Measurements from ENCODE around the gene ATRN. TPM values are rescaled to one million over a fixed set of nuclear protein-coding genes. Genes with fewer than 3 reads are reported as not detected.

The ATRN gene
- total RNA-seq, 1 experiment from 2014 or later, result 41.4 TPM

DNA sequence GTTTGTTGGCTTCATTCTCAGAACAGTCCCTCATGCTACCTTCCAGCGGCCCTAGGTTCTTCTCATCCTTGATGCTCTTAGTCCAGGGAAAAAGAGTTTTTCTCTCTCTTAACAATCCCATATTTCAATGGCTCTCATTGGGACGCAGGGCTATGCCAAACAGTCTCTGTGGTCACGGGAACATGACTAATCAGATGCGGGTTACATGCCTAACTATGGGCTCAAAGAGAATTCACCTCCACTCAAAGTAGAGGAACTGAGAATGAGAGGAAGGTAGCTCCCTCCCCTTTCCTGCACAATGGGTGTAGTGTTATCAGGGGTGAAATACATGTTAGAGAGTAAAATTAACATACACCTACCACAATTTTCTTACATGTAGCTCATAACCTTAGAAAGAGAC is 18.1 kb upstream of the ATRN start:
- Histone ChIP-seq H3K27me3 (replicated peaks; ENCODE audit: control insufficient read depth, insufficient read depth, low read length) (no peaks in the 10 kb centered on the region), H3K4me1 (no peaks in the 10 kb centered on the region), H3K9me3 (no peaks in the 10 kb centered on the region), H3K36me3 (ENCODE audit: control insufficient read depth, insufficient read depth, low read length) (no peaks in the 10 kb centered on the region), H3K4me3 (ENCODE audit: low read depth, low read length) (no peak overlapping the region)
- Mint-ChIP-seq H3K27ac (ENCODE audit: unreplicated experiment) (no peak overlapping the region), H3K4me1 (ENCODE audit: low read depth, unreplicated experiment) (no peaks in the 10 kb centered on the region), H3K4me3 (ENCODE audit: unreplicated experiment) (no peak overlapping the region), H3K9me3 (ENCODE audit: unreplicated experiment) (no peaks in the 10 kb centered on the region), H3K27me3 (ENCODE audit: insufficient read depth, unreplicated experiment) (no peaks in the 10 kb centered on the region), H3K36me3 (ENCODE audit: insufficient read depth, unreplicated experiment) (no peaks in the 10 kb centered on the region)
- DNase-seq, result no peak
- POLR2A ChIA-PET, result no interaction called here
- BruUV-seq (replicated peaks), result no TSS peak
- intact Hi-C loops (cut with micrococcal nuclease; ENCODE audit: unreplicated experiment), result no loop called here
- TF ChIP-seq, protein P1, sequence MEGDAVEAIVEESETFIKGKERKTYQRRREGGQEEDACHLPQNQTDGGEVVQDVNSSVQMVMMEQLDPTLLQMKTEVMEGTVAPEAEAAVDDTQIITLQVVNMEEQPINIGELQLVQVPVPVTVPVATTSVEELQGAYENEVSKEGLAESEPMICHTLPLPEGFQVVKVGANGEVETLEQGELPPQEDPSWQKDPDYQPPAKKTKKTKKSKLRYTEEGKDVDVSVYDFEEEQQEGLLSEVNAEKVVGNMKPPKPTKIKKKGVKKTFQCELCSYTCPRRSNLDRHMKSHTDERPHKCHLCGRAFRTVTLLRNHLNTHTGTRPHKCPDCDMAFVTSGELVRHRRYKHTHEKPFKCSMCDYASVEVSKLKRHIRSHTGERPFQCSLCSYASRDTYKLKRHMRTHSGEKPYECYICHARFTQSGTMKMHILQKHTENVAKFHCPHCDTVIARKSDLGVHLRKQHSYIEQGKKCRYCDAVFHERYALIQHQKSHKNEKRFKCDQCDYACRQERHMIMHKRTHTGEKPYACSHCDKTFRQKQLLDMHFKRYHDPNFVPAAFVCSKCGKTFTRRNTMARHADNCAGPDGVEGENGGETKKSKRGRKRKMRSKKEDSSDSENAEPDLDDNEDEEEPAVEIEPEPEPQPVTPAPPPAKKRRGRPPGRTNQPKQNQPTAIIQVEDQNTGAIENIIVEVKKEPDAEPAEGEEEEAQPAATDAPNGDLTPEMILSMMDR (IDR thresholded peaks at IDR 0.05; ENCODE audit: insufficient read depth in 1 of 2, low read depth in 1 of 2, low read length in 1 of 2, severe bottlenecking in 1 of 2, unreplicated experiment in 1 of 2), result no peak
- CTCF ChIA-PET, result no interaction called here

DNA sequence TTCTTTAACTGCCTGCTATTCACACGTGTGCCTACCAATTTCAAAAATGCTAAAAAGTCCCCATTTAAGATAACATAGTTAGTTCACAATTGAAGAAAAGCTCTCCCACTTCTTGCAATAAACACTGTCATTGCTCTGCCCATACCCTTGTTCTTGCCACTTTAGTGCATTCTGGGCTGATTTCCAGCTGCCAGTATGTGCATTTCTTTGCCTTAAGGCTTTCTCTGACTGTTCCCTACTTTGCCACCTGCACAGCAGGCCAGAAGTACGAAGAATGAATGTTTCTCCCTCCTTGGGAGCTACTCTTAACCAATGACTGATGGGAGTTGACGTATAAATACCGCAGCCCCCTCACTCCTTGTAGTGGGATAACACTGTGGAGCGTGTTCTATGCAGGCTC is 16.0 kb upstream of the ATRN start:
- Mint-ChIP-seq H3K27ac (ENCODE audit: unreplicated experiment) (no peak overlapping the region), H3K27me3 (ENCODE audit: insufficient read depth, unreplicated experiment) (no peaks in the 10 kb centered on the region), H3K9me3 (ENCODE audit: unreplicated experiment) (no peaks in the 10 kb centered on the region), H3K4me3 (ENCODE audit: unreplicated experiment) (no peak overlapping the region), H3K4me1 (ENCODE audit: low read depth, unreplicated experiment) (no peaks in the 10 kb centered on the region), H3K36me3 (ENCODE audit: insufficient read depth, unreplicated experiment) (no peaks in the 10 kb centered on the region)
- Histone ChIP-seq H3K4me1 (no peaks in the 10 kb centered on the region), H3K4me3 (ENCODE audit: low read depth, low read length) (no peak overlapping the region), H3K27me3 (replicated peaks; ENCODE audit: control insufficient read depth, insufficient read depth, low read length) (no peaks in the 10 kb centered on the region), H3K9me3 (no peaks in the 10 kb centered on the region), H3K36me3 (ENCODE audit: control insufficient read depth, insufficient read depth, low read length) (no peaks in the 10 kb centered on the region)
- intact Hi-C loops (cut with micrococcal nuclease; ENCODE audit: unreplicated experiment), result no loop called here
- TF ChIP-seq, protein P1 (IDR thresholded peaks at IDR 0.05; ENCODE audit: insufficient read depth in 1 of 2, low read depth in 1 of 2, low read length in 1 of 2, severe bottlenecking in 1 of 2, unreplicated experiment in 1 of 2), result no peak
- POLR2A ChIA-PET, result no interaction called here
- BruUV-seq (replicated peaks), result no TSS peak
- CTCF ChIA-PET, result no interaction called here
- no peak for DNase-seq

DNA sequence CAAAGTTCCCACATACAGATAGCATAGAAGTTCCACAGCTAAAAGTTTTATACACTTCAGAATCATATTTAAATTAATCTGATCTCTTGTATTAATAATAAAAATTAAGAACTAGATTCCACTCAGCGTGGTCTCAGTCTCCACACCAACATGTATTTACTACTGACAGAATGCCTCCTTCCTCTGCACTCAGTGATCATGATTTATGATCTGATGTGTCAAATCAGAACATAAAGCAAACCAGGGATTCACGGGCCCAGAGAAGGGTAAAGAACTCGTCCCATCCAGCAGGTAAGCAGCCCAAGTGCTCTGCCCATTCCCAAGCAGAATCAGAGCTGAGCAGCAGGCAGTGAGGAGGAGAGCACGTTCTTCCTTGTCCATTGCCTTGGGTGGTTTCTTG is 14.2 kb upstream of the ATRN start:
- Mint-ChIP-seq H3K36me3 (ENCODE audit: insufficient read depth, unreplicated experiment) (no peaks in the 10 kb centered on the region), H3K4me1 (ENCODE audit: low read depth, unreplicated experiment) (no peaks in the 10 kb centered on the region), H3K27me3 (ENCODE audit: insufficient read depth, unreplicated experiment) (no peaks in the 10 kb centered on the region), H3K27ac (ENCODE audit: unreplicated experiment) (no peak overlapping the region), H3K4me3 (ENCODE audit: unreplicated experiment) (no peak overlapping the region), H3K9me3 (ENCODE audit: unreplicated experiment) (no peaks in the 10 kb centered on the region)
- TF ChIP-seq, protein P1 (IDR thresholded peaks at IDR 0.05; ENCODE audit: insufficient read depth in 1 of 2, low read depth in 1 of 2, low read length in 1 of 2, severe bottlenecking in 1 of 2, unreplicated experiment in 1 of 2), result no peak
- H3K9me3 ChIP-seq, result no peaks in the 10 kb centered on the region
- POLR2A ChIA-PET, result no interaction called here
- intact Hi-C loops (cut with micrococcal nuclease; ENCODE audit: unreplicated experiment), result no loop called here
- no peaks in the 10 kb centered on the region for H3K4me1 ChIP-seq
- CTCF ChIA-PET, result no interaction called here
- no peak for DNase-seq
- no peak overlapping the region for H3K4me3 ChIP-seq (ENCODE audit: low read depth, low read length)
- H3K27me3 ChIP-seq (replicated peaks; ENCODE audit: control insufficient read depth, insufficient read depth, low read length), result no peaks in the 10 kb centered on the region
- BruUV-seq (replicated peaks), result no TSS peak
- no peaks in the 10 kb centered on the region for H3K36me3 ChIP-seq (ENCODE audit: control insufficient read depth, insufficient read depth, low read length)

All from Caco-2 (cell line).